ENCODE results near the gene ANKRD40. TPM values are rescaled to one million over a fixed set of nuclear protein-coding genes. Genes with fewer than 3 reads are reported as not detected.

The ANKRD40 gene
- total RNA-seq, 1 donor from 2014 or later = 41.1 TPM

Other genes starting within 250 kb of the ANKRD40 start
- not detected in 2 replicates for gene CHAD, start 239.0 kb downstream of the ANKRD40 start, total RNA-seq
- gene RSAD1, start 229.1 kb downstream of the ANKRD40 start, total RNA-seq = 36.7 and 37.5 TPM in 2 replicates
- 0.46 and 0.81 TPM in 2 replicates for gene MYCBPAP, start 199.5 kb downstream of the ANKRD40 start, total RNA-seq
- gene EPN3, start 175.2 kb downstream of the ANKRD40 start, total RNA-seq = not detected in 2 replicates
- 55.0 and 58.1 TPM in 2 replicates for gene SPATA20, start 160.7 kb downstream of the ANKRD40 start, total RNA-seq
- 0.10 and 0.11 TPM in 2 replicates for gene CACNA1G, start 147.2 kb downstream of the ANKRD40 start, total RNA-seq
- 0.37 and 0.73 TPM in 2 replicates for gene ABCC3, start 73.0 kb downstream of the ANKRD40 start, total RNA-seq
- gene LUC7L3, start 11.7 kb upstream of the ANKRD40 start, total RNA-seq = 86.1 and 105 TPM in 2 replicates
- gene ANKRD40CL, start 59.6 kb upstream of the ANKRD40 start, total RNA-seq = not detected in 2 replicates
- not detected in 2 replicates for gene WFIKKN2, start 127.7 kb upstream of the ANKRD40 start, total RNA-seq
- gene TOB1, start 158.4 kb upstream of the ANKRD40 start, total RNA-seq = 34.2 and 40.1 TPM in 2 replicates